Activated CD8-positive, alpha-beta memory T cell treated with anti-CD3 and anti-CD28 coated beads, Interleukin-2, amount 10 ng/mL, durations not matched to agents 7 days and 5 days (primary cell): Measurements from ENCODE around the gene ROBO4. TPM values are rescaled to one million over a fixed set of nuclear protein-coding genes. Genes with fewer than 3 reads are reported as not detected.

Source experiments
- ATAC-seq: fragments of 150-1000 bp; cut with Tn5 transposase; one replicate; pipeline ENCODE4 v1.10.0; 2021; ENCODE audit warnings: moderate library complexity
- CTCF ChIA-PET: fragments of 350-600 bp; sonication (Branson Sonifier 250); formaldehyde crosslinking; loops from one replicate; lab custom pipeline; 2021; ENCODE audit warnings: antibody characterized with exemption; lab: Charles Lee
- DNase-seq: peaks from one replicate; pipeline ENCODE4 v3.0.0-alpha.2; 2020
- H3K27ac Mint-ChIP-seq: one replicate; pipeline ENCODE4 v1.8.0; 2021; ENCODE audit warnings: mild to moderate bottlenecking, mixed read lengths
- H3K27me3 Mint-ChIP-seq: one replicate; pipeline ENCODE4 v1.8.0; 2021; ENCODE audit warnings: mixed read lengths
- H3K36me3 Mint-ChIP-seq: one replicate; pipeline ENCODE4 v1.8.0; 2021; ENCODE audit warnings: mild to moderate bottlenecking, mixed read lengths
- H3K4me1 Mint-ChIP-seq: one replicate; pipeline ENCODE4 v1.8.0; 2021; ENCODE audit warnings: mixed read lengths
- H3K4me3 Mint-ChIP-seq: one replicate; pipeline ENCODE4 v1.8.0; 2021; ENCODE audit warnings: mild to moderate bottlenecking, moderate library complexity, mixed read lengths
- H3K9me3 Mint-ChIP-seq: one replicate; pipeline ENCODE4 v1.8.0; 2022; ENCODE audit warnings: low read depth, mixed read lengths
- total RNA-seq, 2 experiments: library from RNA; stranded (reverse); gene quantifications; one replicate each; pipeline ENCODE4 v1.2.3, GENCODE V29; 2021

Gene ROBO4
- not detected for total RNA-seq

GRCh38 chr11:124897674-124898262, at the start of gene ROBO4:
Gene ROBO4 (minus strand): TSS chr11:124897865. CDS start chr11:124897795, 70 bp downstream.
- peaks cover 45% of the 10 kb centered on the region for H3K27me3 Mint-ChIP-seq
- CTCF ChIA-PET, result interaction anchor here (0.6 to 0.9 kb wide), 2 partner anchors 151 to 729 kb away, joined by 3 read pairs; no protein-coding TSS in a partner anchor
- H3K4me1 Mint-ChIP-seq, result peaks cover 2% of the 10 kb centered on the region
- no peak within 1 kb of the TSS for H3K27ac Mint-ChIP-seq
- no peak for DNase-seq
- H3K36me3 Mint-ChIP-seq, result no peaks in the 10 kb centered on the region
- no peak within 1 kb of the TSS for H3K4me3 Mint-ChIP-seq
- no peak for ATAC-seq
- no peaks in the 10 kb centered on the region for H3K9me3 Mint-ChIP-seq

GRCh38 chr11:124946735-124947141, 49.1 kb upstream of the ROBO4 start:
- peaks cover 7% of the 10 kb centered on the region for H3K9me3 Mint-ChIP-seq
- H3K36me3 Mint-ChIP-seq, result peaks cover 21% of the 10 kb centered on the region
- CTCF ChIA-PET, result no interaction called here
- no peak overlapping the region for H3K4me3 Mint-ChIP-seq
- peaks cover 15% of the 10 kb centered on the region for H3K4me1 Mint-ChIP-seq
- H3K27ac Mint-ChIP-seq, result no peak overlapping the region
- ATAC-seq (no peak), DNase-seq (no peak)
- H3K27me3 Mint-ChIP-seq, result no peaks in the 10 kb centered on the region

- no peaks in the 10 kb centered on the region for H3K27me3 Mint-ChIP-seq
- peaks cover 7% of the 10 kb centered on the region for H3K9me3 Mint-ChIP-seq
- ATAC-seq (no peak), DNase-seq (no peak)
- H3K27ac Mint-ChIP-seq, result no peak overlapping the region
- peaks cover 15% of the 10 kb centered on the region for H3K4me1 Mint-ChIP-seq
- no peak overlapping the region for H3K4me3 Mint-ChIP-seq
- CTCF ChIA-PET, result no interaction called here
- H3K36me3 Mint-ChIP-seq, result peaks cover 21% of the 10 kb centered on the region
Measured at GRCh38 chr11:124945826-124946225, 48.2 kb upstream of the ROBO4 start.

- Mint-ChIP-seq H3K9me3 (peaks cover 7% of the 10 kb centered on the region), H3K36me3 (peaks cover 20% of the 10 kb centered on the region), H3K4me3 (no peak overlapping the region), H3K27me3 (peaks cover 2% of the 10 kb centered on the region), H3K27ac (no peak overlapping the region), H3K4me1 (peaks cover 12% of the 10 kb centered on the region)
- no peak for ATAC-seq
- CTCF ChIA-PET, result interaction anchor here (1.7 to 1.8 kb wide), 2 partner anchors 15 to 18 kb away, joined by 4 to 7 read pairs; no protein-coding TSS in a partner anchor
- no peak for DNase-seq
Measured at GRCh38 chr11:124944565-124944964, 46.9 kb upstream of the ROBO4 start.

- CTCF ChIA-PET, result interaction anchor here (1.3 to 1.8 kb wide), 4 partner anchors 9 to 68 kb away, joined by 3 to 7 read pairs (median 4); no protein-coding TSS in a partner anchor
- Mint-ChIP-seq H3K27me3 (peaks cover 2% of the 10 kb centered on the region), H3K4me1 (peaks cover 7% of the 10 kb centered on the region), H3K27ac (peak overlapping the region; percentile 0), H3K36me3 (peaks cover 15% of the 10 kb centered on the region), H3K4me3 (no peak overlapping the region), H3K9me3 (peaks cover 5% of the 10 kb centered on the region)
- DNase-seq, result no peak
- no peak for ATAC-seq
Measured at GRCh38 chr11:124943741-124944140, 46.1 kb upstream of the ROBO4 start.

GRCh38 chr11:124943254-124943616, 45.6 kb upstream of the ROBO4 start:
- peaks cover 2% of the 10 kb centered on the region for H3K27me3 Mint-ChIP-seq
- CTCF ChIA-PET, result interaction anchor here (1.3 to 1.8 kb wide), 4 partner anchors 8 to 67 kb away, joined by 3 to 7 read pairs (median 4); no protein-coding TSS in a partner anchor
- H3K27ac Mint-ChIP-seq, result no peak overlapping the region
- no peak for ATAC-seq
- H3K4me1 Mint-ChIP-seq, result peaks cover 7% of the 10 kb centered on the region
- no peak overlapping the region for H3K4me3 Mint-ChIP-seq
- peaks cover under 1% of the 10 kb centered on the region for H3K9me3 Mint-ChIP-seq
- H3K36me3 Mint-ChIP-seq, result peaks cover 10% of the 10 kb centered on the region
- no peak for DNase-seq

- H3K36me3 Mint-ChIP-seq, result peaks cover 5% of the 10 kb centered on the region
- no peak for ATAC-seq
- peaks cover 7% of the 10 kb centered on the region for H3K4me1 Mint-ChIP-seq
- no peak for DNase-seq
- no peak overlapping the region for H3K27ac Mint-ChIP-seq
- CTCF ChIA-PET, result interaction anchor here (1.0 to 1.8 kb wide), 6 partner anchors 8 to 67 kb away, joined by 3 to 7 read pairs (median 4); partner anchors contain the start of gene CCDC15
- H3K9me3 Mint-ChIP-seq, result no peaks in the 10 kb centered on the region
- H3K27me3 Mint-ChIP-seq, result peaks cover 2% of the 10 kb centered on the region
- H3K4me3 Mint-ChIP-seq, result no peak overlapping the region
Measured at GRCh38 chr11:124942466-124943253, 45.0 kb upstream of the ROBO4 start.

- no peak overlapping the region for H3K27ac Mint-ChIP-seq
- peaks cover 8% of the 10 kb centered on the region for H3K27me3 Mint-ChIP-seq
- CTCF ChIA-PET, result interaction anchor here (1.0 to 1.1 kb wide), 3 partner anchors 9 to 65 kb away, joined by 3 to 6 read pairs (median 5); partner anchors contain the start of gene CCDC15
- no peak overlapping the region for H3K4me3 Mint-ChIP-seq
- H3K9me3 Mint-ChIP-seq, result no peaks in the 10 kb centered on the region
- H3K36me3 Mint-ChIP-seq, result peaks cover 3% of the 10 kb centered on the region
- no peak for DNase-seq
- ATAC-seq, result no peak
- peaks cover 7% of the 10 kb centered on the region for H3K4me1 Mint-ChIP-seq
Measured at GRCh38 chr11:124941703-124942102, 44.0 kb upstream of the ROBO4 start.

- DNase-seq (no peak), ATAC-seq (no peak)
- no peak overlapping the region for H3K27ac Mint-ChIP-seq
- CTCF ChIA-PET, result no interaction called here
- H3K9me3 Mint-ChIP-seq, result no peaks in the 10 kb centered on the region
- no peak overlapping the region for H3K4me3 Mint-ChIP-seq
- H3K4me1 Mint-ChIP-seq, result peaks cover 7% of the 10 kb centered on the region
- H3K36me3 Mint-ChIP-seq, result no peaks in the 10 kb centered on the region
- peaks cover 18% of the 10 kb centered on the region for H3K27me3 Mint-ChIP-seq
Measured at GRCh38 chr11:124938970-124939369, 41.3 kb upstream of the ROBO4 start.

- Mint-ChIP-seq H3K9me3 (no peaks in the 10 kb centered on the region), H3K27me3 (peaks cover 18% of the 10 kb centered on the region), H3K27ac (no peak overlapping the region), H3K36me3 (no peaks in the 10 kb centered on the region), H3K4me3 (no peak overlapping the region), H3K4me1 (peaks cover 2% of the 10 kb centered on the region)
- CTCF ChIA-PET, result interaction anchor here (1.0 to 4.7 kb wide), 2 partner anchors 11 to 12 kb away, joined by 3 to 12 read pairs; no protein-coding TSS in a partner anchor
- DNase-seq (no peak), ATAC-seq (no peak)
Measured at GRCh38 chr11:124938206-124938765, 40.6 kb upstream of the ROBO4 start.

GRCh38 chr11:124937336-124937935, 39.8 kb upstream of the ROBO4 start:
- CTCF ChIA-PET, result interaction anchor here (1.0 to 4.7 kb wide), 2 partner anchors 11 to 13 kb away, joined by 3 to 12 read pairs; no protein-coding TSS in a partner anchor
- Mint-ChIP-seq H3K36me3 (no peaks in the 10 kb centered on the region), H3K9me3 (no peaks in the 10 kb centered on the region), H3K4me1 (no peaks in the 10 kb centered on the region), H3K4me3 (no peak overlapping the region), H3K27ac (no peak overlapping the region), H3K27me3 (peaks cover 18% of the 10 kb centered on the region)
- ATAC-seq (no peak), DNase-seq (no peak)

- no peaks in the 10 kb centered on the region for H3K9me3 Mint-ChIP-seq
- DNase-seq, result no peak
- no peak within 1 kb of the TSS for H3K4me3 Mint-ChIP-seq
- H3K36me3 Mint-ChIP-seq, result no peaks in the 10 kb centered on the region
- ATAC-seq, result no peak
- peaks cover 2% of the 10 kb centered on the region for H3K4me1 Mint-ChIP-seq
- no peak within 1 kb of the TSS for H3K27ac Mint-ChIP-seq
- H3K27me3 Mint-ChIP-seq, result peaks cover 18% of the 10 kb centered on the region
- CTCF ChIA-PET, result interaction anchor here (1.1 to 4.7 kb wide), 4 partner anchors 8 to 206 kb away, joined by 3 to 12 read pairs (median 4); no protein-coding TSS in a partner anchor
Measured at GRCh38 chr11:124935548-124936514, 38.2 kb upstream of the ROBO4 start, which contains the start of gene HEPACAM. Gene HEPACAM (minus strand): TSS chr11:124936047. CDS start chr11:124936006, 41 bp downstream.
